Renal pelvis (tissue), 4 donors: ENCODE data around the gene KCNN1. TPM values are rescaled to one million over a fixed set of nuclear protein-coding genes. Genes with fewer than 3 reads are reported as not detected.
"Not testable (repeated sequence)": the region's sequence is repeated elsewhere in the genome, so short reads cannot be mapped to it uniquely, and the experiment has no call there.

Source experiments
- DNase-seq: peaks from one replicate; pipeline ENCODE4 v3.0.0-alpha.2; 2013
- polyA plus RNA-seq, 3 donors: library from polyadenylated mRNA; unstranded; fragments of 120-200 nt; gene quantifications; one replicate each; pipeline ENCODE4 v1.2.1, GENCODE V29; 2013; ENCODE audit not compliant: insufficient read length in 3 of 3

The KCNN1 gene
- polyA plus RNA-seq, 3 donors, result 5.1 to 8.6 (median 7.4) TPM

DNA sequence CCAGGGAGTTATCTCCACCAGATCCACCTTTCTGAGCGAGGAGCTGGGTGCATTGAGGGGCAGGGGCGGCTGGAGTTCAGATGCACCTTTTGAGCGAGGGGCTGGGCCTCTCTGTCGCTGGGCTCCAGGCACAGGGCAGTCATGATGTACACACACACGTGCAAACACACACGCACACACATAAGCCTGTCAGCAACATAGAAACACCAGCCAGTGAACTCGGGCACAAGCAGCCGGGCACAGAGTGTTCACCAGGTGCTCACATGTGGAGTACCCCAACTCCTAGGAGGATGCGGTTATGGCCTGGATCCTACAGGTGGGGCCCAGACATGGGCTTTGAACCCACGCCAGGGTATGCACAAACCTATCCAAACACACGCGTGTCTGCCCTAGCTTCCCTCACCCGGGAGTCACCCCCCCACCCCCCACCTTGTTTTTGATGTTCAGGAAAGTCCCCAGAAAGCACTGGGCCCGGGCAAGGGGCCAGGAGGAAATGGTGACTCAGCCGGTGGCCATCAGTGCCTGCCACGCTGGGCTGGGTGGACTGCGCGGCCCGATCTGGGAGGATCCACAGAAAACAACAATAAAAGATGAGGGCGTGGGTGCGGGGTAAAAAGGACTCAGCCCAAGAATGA lies 54.3 kb downstream of the KCNN1 start:
- no peak for DNase-seq

DNA sequence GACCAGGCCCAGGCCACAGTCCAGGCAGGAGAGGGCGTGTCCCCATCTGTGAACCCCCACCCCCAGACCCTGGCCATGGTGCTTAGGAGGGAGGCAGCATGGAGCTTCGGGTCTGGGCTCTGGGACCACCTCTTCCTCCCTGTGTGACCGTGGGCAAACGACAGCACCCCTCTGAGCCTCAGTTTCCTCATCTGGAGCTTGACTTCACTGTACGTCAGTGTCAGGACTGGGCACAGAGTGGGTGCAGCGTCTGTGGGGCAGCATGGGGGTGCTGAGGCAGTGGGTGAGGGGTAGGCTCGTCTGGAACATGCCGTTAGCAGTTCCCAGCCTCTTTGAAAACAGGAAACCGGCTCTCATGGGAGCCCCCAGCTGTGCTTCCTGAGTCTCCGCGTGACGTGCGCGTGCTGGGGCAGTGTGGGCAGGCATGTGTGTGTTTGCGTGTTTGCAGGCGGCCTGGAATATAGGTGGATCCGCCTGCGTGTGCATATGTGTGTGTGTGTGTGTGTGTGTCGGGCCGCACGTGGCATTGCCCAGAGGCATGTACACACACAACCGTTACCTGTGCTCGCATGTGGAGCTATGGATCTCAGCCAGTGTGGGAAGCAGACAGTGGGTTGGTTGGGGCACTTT lies 56.8 kb downstream of the KCNN1 start:
- DNase-seq, result no peak

DNA sequence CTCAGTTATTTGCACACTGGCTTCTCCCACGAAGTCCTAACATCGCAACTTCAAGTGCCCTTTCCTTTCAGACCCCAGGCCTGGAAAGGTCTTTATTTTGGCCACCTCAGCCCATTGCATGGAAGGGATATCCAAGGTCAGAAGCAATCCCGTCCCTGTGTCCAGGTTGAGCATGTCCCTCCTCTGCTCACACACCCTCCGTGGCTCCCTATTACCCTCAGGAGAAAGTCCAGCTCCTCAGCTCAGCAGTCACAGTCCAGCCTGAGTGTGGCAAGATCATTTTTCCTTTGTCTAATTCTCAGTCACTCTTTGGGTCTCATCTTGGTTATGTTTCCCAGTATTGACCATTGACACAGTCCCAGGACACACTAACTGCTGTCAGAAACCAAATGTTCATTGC lies 60.2 kb downstream of the KCNN1 start:
- DNase-seq, result no peak

DNA sequence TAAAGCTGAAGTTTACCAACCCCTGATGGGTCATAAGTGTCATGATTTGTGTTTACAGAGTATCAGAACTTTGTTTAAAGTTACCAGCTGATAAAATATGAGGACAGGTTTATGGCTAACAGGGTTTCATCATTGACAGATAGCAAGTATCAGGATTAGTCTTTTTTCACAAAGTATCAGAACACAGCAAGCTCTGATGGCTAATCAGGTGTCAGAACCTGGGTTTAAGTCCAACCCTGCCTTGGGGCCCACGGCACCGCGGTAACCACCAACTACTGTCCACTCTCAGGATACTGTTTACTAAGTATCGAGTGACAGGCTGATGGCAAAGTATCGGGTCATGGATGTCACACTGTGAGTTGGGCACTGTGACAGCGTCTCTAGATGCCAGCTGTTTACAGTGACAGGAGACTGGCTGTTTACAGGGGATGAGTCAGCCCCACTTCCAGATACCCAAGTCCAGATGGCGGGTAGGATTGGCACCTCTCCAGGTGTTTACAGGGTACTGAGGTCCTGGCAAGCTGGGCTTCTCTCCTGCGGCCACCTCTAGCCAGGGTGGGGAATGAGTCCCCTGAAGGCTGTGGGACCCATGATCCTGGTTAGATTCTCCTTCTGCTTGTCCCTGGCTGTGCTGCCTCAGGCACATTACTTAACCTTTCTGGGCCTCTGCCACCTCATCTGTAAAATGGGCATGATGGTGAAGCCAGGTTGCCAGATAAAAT lies 62.9 kb downstream of the KCNN1 start:
- no peak for DNase-seq

DNA sequence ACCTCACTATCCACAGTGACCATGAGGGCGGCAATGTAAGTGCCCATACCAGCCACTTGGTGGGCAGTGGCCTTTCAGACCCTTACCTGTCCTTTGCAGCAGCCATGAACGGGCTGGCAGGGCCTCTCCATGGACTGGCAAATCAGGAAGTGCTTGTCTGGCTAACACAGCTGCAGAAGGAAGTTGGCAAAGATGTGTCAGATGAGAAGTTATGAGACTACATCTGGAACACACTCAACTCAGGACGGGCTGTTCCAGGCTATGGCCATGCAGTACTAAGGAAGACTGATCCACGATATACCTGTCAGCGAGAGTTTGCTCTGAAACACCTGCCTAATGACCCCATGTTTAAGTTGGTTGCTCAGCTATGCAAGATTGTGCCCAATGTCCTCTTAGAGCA lies 64.5 kb downstream of the KCNN1 start:
- not testable (repeated sequence) for DNase-seq

DNA sequence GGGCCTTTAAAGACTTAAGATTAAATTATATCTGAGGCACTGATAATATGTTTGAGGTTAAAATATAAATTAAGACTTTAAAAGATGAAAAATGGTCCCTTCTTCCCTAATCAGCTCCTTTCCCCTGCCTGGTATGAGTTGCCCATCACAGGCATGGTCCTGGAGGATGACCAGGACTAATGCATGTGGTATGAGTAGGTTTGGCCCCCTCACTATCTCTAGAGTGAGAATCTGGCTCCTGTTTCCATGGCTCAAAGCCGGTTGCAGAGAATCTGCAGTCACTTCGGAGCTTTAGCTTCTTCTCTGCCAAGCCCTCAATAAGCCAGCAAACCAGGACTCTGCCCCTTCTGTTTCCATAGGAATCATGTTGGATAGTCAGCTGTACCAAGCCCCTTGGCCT lies 65.2 kb downstream of the KCNN1 start:
- not testable (repeated sequence) for DNase-seq

DNA sequence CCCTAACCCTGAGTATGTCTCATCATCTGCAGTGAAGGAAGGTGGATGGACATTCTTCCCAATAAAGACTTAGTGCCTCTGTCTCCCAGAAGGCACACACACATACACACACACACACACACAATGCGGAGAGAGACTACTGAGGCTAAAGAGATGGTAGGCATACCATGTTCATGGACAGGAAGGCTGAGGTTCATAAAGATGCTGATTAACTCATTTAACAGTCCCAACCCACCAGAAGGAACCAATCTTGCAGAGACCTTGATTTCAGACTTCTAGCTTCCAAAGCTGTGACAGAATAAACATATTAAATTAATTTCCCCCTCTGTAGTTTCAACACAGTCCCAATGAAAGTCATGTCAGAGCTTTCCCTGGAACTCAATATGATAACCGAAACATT lies 74.1 kb downstream of the KCNN1 start:
- no peak for DNase-seq

DNA sequence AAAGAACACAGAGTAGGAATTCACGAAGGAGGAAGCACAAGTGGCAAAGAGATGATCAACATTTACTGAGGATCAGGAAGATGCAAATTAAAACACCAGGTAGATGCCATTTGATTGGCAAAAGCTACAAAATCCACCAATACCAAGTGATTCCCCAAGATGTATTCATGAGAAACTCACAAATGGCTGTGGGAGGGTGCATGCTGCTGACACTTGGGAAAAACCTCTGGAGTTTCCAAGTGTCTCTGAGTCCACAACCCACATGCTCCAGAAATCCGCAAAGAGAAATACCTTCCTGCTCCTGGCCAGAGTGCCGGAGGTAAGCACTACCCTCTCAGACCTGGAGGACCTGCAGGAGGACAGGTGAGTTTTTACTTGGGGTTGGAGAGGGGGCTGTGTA lies 76.8 kb downstream of the KCNN1 start:
- DNase-seq, result no peak

DNA sequence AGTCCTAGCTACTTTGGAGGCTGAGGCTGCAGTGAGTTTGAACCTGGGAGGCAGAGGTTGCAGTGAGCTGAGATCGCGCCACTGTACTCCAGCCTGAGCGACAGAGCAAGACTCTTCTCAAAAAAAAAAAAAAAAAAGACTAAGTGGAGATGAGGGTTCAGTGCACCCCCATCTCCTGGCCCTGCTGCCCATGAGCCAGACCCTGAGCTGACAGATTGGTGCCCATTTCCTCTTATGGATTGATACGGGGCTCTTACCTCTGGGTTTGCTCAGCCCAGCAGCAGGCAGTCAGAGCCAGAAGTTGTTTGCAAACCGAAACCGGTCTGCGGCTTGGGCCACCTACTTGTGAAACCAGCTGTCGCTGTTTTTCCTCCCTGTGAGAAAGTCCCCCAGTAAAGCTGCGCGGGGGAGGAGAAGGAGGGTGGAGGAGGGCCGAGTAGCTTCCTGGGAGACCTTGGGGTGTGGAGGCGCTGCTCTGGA lies 78.0 kb downstream of the KCNN1 start:
- peak; percentile 69 for DNase-seq

DNA sequence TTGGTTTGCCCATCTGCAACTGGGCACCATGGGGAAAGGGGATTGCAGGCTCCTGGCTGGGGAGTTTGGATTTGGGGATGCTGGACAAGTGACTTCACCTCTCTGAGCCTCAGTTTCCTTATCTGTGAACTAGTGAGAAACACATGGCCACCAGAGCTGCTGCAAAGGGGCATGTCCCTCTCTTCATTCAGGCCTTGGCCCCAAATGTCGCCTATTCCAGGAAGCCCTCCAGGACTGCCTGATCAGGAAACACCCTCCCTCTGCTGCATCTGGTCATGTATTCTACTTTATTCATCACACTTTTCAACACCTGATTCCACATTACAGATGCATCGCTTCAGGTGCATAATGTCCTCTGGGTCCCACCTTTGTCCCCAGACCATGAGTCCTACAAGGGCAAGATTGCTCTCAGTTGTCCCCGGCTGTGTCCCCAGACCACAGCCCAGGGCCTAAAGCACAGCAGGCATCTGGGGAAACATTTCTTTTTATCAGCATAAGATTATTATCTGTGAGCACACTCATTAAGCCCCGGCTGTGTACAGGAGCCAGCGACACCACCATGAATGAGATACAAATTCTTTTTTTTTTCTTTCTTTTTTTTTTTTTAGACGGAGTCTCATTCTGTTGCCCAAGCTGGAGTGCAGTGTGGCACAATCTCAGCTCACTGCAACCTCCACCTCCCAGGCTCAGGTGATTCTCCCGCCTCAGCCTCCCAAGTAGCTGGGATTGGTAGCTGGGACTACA lies 78.6 kb downstream of the KCNN1 start:
- no peak for DNase-seq

DNA sequence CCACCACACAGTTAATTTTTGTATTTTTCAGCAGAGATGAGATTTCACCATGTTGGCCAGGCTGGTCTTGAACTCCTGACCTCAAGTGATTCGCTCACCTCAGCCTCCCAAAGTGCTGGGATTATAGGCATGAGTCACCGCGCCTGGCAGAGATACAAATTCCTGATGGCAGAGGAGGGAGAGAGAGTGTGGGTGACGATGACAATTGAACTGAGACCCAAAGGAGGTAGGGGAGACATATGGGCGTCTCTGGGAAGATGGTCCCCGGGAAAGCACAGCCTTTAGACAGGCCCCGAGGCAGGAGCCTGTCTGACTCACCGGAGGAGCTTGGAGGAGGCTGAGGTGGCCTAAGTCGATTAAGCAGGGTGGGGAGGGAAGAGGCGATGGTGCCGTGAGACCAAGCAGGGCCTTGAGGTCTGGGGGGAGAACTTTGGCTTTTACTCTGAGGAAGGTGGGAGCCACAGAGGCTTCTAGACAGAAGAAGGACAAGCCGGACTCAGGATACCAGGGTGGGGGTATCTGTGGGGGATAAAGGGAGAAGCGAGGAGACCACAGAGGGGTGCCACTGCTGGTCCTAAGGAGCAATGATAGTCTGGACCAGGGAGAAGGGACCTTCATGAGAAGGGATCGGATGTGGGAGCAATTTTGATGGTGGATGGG lies 79.3 kb downstream of the KCNN1 start:
- DNase-seq, result no peak

DNA sequence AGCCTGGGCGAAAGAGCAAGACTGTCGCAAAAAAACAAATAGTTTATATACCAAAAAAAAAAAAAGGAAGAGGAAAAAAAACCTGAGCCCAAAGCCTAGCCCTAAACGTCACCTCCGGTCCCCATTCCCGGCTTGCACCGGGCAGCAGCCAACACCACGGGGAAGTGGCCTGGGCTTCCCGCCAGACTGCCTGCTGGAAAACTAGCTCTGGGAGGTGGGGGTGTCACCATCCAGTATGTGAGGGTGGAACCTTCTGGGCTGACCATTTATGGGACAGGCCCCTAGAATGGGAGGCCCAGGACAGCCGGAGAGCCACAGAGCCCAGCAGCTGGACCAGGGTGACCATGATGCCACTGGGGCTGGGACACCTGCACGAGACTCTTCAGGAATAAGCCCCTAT lies 82.5 kb downstream of the KCNN1 start:
- peak; percentile 23 for DNase-seq

Other genes starting within 250 kb of the KCNN1 start
- 10 to 100 TPM; 34.7 to 50.9 (median 43.6) TPM for gene MAP1S, start 247.6 kb upstream of the KCNN1 start, polyA plus RNA-seq
- 1 to 10 TPM; 2.5 to 2.7 (median 2.5) TPM for gene FCHO1, start 215.6 kb upstream of the KCNN1 start, polyA plus RNA-seq
- gene B3GNT3, start 172.0 kb upstream of the KCNN1 start, polyA plus RNA-seq, result 10 to 100 TPM in 1 of 3 donors, 1 to 10 TPM in 2; 8.7 to 13.3 (median 8.8) TPM
- gene INSL3, start 145.6 kb upstream of the KCNN1 start, polyA plus RNA-seq, result under 1 TPM in 2 of 3 donors, not detected in 1; 0.26 to 0.47 TPM
- gene JAK3, start 119.1 kb upstream of the KCNN1 start, polyA plus RNA-seq, result 1 to 10 TPM; 3.2 to 5.0 (median 3.8) TPM
- gene RPL18A, start 107.2 kb upstream of the KCNN1 start, polyA plus RNA-seq, result 1,000 to 10,000 TPM; 1,096 to 1,423 (median 1,285) TPM
- gene SLC5A5, start 95.2 kb upstream of the KCNN1 start, polyA plus RNA-seq, result under 1 TPM in 2 of 3 donors, not detected in 1; 0.06 to 0.09 TPM
- gene CCDC124, start 34.1 kb upstream of the KCNN1 start, polyA plus RNA-seq, result 10 to 100 TPM; 69.1 to 95.5 (median 76.6) TPM
- gene ARRDC2, start 41.1 kb downstream of the KCNN1 start, polyA plus RNA-seq, result 1 to 10 TPM; 3.9 to 4.7 (median 4.0) TPM
- gene IL12RB1, start 119.8 kb downstream of the KCNN1 start, polyA plus RNA-seq, result under 1 TPM; 0.18 to 0.27 (median 0.24) TPM
- 1 to 10 TPM; 5.7 to 8.3 (median 7.5) TPM for gene MAST3, start 130.7 kb downstream of the KCNN1 start, polyA plus RNA-seq
- 10 to 100 TPM; 27.2 to 39.0 (median 28.4) TPM for gene PIK3R2, start 186.1 kb downstream of the KCNN1 start, polyA plus RNA-seq
- gene IFI30, start 206.7 kb downstream of the KCNN1 start, polyA plus RNA-seq, result 10 to 100 TPM; 11.5 to 16.9 (median 12.6) TPM
- gene MPV17L2, start 226.1 kb downstream of the KCNN1 start, polyA plus RNA-seq, result 10 to 100 TPM; 11.1 to 11.7 (median 11.1) TPM
- gene RAB3A, start 236.9 kb downstream of the KCNN1 start, polyA plus RNA-seq, result 1 to 10 TPM; 5.2 to 5.5 (median 5.2) TPM